Fibroblast of lung (primary cell): ENCODE measurements around the gene FOXRED1.

Source experiments
- EZH2 ChIP-seq: IDR thresholded peaks from 2 replicates; pipeline ENCODE4 v1.5.1; 2012; ENCODE audit warnings: low read length, control low read depth, mild to moderate bottlenecking; ENCODE audit errors: missing control alignments
- TF ChIP-seq, protein P1 (sequence below), 2 donors: IDR thresholded peaks in 1 of 2; conservative IDR thresholded peaks in 1 of 2; 1 replicate in 1 of 2; 2 replicates in 1 of 2; pipeline ENCODE4 v1.5.1; 2011 to 2012; ENCODE audit warnings: low read length in 2 of 2, control low read depth in 1 of 2, inconsistent platforms in 1 of 2, low read depth in 1 of 2, mild to moderate bottlenecking in 1 of 2

DNA sequence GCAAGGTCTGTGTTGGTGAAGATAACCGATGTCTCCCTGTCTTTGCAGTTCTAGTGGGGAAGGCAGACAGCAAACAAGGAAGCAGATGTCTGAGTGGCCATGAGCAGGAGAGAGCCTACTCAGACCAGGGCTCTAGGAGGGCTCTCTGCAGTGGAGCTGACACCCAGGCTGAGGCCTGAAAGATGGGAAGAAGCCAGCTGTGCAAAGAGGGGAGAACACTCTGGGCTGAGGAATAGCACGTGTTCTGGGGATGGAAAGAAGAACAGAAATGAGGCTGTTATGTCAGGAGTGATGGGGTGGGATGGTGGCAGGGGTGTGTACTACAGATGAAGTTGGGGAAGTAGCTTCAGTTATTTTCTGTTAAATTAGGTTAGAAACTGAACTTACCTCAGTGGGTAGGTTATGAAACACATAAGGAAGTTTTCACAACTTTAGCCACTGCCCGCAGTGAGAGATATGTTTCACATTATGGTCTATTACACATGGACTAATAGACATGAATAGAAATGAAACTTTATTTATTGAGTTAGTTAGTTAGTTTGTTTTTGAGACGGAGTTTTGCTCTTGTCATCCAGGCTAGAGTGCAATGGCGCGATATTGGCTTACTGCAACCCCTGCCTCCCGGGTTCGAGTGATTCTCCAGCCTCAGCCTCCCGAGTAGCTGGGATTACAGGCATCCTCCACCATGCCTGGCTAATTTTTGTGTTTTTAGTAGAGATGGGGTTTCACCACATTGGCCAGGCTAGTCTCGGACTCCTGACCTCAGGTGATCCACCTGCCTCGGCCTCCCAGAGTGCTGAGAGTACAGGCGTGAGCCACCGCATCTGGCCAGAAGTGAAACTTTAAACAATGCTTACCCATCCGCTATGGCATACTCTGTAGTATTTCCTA lies 42.7 kb downstream of the FOXRED1 start:
- TF ChIP-seq, protein P1, sequence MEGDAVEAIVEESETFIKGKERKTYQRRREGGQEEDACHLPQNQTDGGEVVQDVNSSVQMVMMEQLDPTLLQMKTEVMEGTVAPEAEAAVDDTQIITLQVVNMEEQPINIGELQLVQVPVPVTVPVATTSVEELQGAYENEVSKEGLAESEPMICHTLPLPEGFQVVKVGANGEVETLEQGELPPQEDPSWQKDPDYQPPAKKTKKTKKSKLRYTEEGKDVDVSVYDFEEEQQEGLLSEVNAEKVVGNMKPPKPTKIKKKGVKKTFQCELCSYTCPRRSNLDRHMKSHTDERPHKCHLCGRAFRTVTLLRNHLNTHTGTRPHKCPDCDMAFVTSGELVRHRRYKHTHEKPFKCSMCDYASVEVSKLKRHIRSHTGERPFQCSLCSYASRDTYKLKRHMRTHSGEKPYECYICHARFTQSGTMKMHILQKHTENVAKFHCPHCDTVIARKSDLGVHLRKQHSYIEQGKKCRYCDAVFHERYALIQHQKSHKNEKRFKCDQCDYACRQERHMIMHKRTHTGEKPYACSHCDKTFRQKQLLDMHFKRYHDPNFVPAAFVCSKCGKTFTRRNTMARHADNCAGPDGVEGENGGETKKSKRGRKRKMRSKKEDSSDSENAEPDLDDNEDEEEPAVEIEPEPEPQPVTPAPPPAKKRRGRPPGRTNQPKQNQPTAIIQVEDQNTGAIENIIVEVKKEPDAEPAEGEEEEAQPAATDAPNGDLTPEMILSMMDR (conservative IDR thresholded peaks at IDR 0.05 in 1 of 2, IDR thresholded peaks at IDR 0.05 in 1 of 2; ENCODE audit: low read depth in 1 of 2, low read length in 2 of 2) = no peak
- TF ChIP-seq EZH2 = no peak
